Naive B cell (primary cell): ENCODE results near the gene NUDCD3. TPM values are rescaled to one million over a fixed set of nuclear protein-coding genes. Genes with fewer than 3 reads are reported as not detected.

Experiments used
- ATAC-seq, 2 donors: fragments of 150-1000 bp; cut with Tn5 transposase; 2 replicates each; pipeline ENCODE4 v1.10.0; 2021; ENCODE audit warnings: low read depth in 2 of 2, mild to moderate bottlenecking in 2 of 2, moderate library complexity in 2 of 2
- DNase-seq: peaks from one replicate; pipeline ENCODE4 v3.0.0; 2022
- H3K27ac Mint-ChIP-seq, 6 donors: one replicate each; pipeline ENCODE4 v1.8.0; 2020 to 2022; ENCODE audit warnings: mild to moderate bottlenecking in 6 of 6, mixed read lengths in 6 of 6, moderate library complexity in 5 of 6, inconsistent platforms in 2 of 6
- H3K27me3 Mint-ChIP-seq, 3 donors: one replicate each; pipeline ENCODE4 v1.8.0; 2021 to 2022; ENCODE audit warnings: mixed read lengths in 3 of 3, mild to moderate bottlenecking in 1 of 3
- H3K36me3 Mint-ChIP-seq, 2 donors: one replicate each; pipeline ENCODE4 v1.8.0; 2020 to 2022; ENCODE audit warnings: mixed read lengths in 2 of 2, inconsistent platforms in 1 of 2, mild to moderate bottlenecking in 1 of 2
- H3K4me1 Mint-ChIP-seq, 3 donors: one replicate each; pipeline ENCODE4 v1.8.0; 2020 to 2022; ENCODE audit warnings: mixed read lengths in 3 of 3, inconsistent platforms in 1 of 3, mild to moderate bottlenecking in 1 of 3, moderate library complexity in 1 of 3
- H3K4me3 Mint-ChIP-seq, 8 donors: one replicate each; pipeline ENCODE4 v1.8.0; 2020 to 2022; ENCODE audit warnings: mild to moderate bottlenecking in 8 of 8, mixed read lengths in 8 of 8, moderate library complexity in 8 of 8, inconsistent platforms in 2 of 8
- H3K9me3 Mint-ChIP-seq, 7 donors: one replicate each; pipeline ENCODE4 v1.8.0; 2020 to 2022; ENCODE audit warnings: mixed read lengths in 7 of 7, mild to moderate bottlenecking in 5 of 7, inconsistent platforms in 2 of 7, moderate library complexity in 1 of 7
- polyA plus RNA-seq, 6 donors: library from polyadenylated mRNA; unstranded; fragments of 300-500 nt; fragmentation: Illumina TruSeq; gene quantifications; one replicate each; pipeline ENCODE4 v1.2.3, GENCODE V29; 2021; ENCODE audit warnings: low read depth in 6 of 6

The NUDCD3 gene
- polyA plus RNA-seq, 6 donors from 2014 or later = 32.8 to 70.2 (median 64.4) TPM

DNA sequence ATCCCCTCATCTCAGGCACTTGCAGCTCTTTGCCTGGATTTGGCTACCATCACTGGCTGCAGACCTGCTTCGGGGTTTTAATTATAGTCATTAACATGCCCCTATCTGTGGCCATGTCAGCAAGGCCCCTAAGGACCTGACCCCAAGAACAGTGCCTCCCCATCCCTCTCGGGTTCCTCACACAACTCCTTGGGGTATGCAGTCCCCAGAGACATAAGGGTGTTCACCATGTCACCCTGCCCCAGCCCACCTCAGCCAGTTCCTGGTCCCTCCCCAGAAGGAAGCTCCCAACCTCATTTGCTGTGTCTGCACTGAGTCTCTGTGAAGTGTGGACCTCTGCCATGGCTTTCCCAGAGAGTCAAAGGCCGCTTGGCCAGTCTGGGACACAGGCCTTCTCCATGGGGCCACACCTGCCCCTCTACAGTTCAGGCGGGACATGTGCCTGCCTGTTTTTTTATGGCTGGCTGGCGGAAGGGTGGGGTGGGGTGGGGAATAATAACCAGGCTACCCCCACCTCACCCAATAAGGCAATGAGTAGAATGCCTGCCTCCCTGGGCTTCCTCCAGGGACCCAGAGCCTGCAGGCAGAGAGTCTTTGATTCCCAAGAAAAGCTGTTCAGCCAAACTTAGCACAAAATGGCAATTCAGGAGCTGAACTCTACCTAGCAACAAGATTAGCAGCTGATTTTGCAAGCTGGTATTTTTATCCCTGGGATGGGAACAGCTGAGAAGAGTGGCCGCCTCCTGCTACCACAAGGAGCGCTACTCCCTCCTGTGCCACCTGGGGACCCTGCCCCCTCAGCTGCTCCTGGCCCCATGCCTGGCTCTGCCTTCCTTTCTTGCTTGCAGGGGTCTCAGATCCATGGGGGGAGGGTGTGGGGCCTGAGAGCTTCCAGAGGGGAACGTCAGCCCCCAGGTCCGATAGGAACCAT is 141.3 kb downstream of the NUDCD3 start:
- peaks cover 18 to 34% of the 10 kb centered on the region in 2 donors for H3K36me3 Mint-ChIP-seq
- H3K27ac Mint-ChIP-seq = no peak overlapping the region
- H3K9me3 Mint-ChIP-seq = peaks cover 7 to 34% (median 25%) of the 10 kb centered on the region in 7 donors
- DNase-seq (no peak), ATAC-seq (no peak)
- H3K27me3 Mint-ChIP-seq = peaks cover 34 to 70% (median 67%) of the 10 kb centered on the region in 3 donors
- H3K4me3 Mint-ChIP-seq = no peak overlapping the region
- no peaks in the 10 kb centered on the region for H3K4me1 Mint-ChIP-seq

DNA sequence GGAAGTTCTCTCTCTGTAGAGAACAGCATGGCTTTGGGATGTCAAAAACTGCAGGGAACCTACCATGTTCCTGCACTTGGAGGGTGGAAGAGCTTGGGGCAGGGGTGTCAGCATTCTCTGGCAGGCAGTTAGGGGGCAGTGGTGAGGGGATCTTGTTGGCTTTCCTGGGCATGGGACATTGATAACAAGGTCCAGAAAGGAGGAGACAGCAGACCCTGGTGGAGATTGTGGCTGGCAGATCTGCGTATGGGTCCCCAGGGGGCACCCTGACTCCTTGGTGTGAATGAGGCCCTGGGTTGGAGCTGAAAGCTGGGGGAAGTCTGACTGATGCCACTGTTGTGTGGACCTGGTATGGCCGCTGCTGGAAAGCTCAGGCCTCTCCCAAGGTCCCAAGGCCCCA is 142.2 kb downstream of the NUDCD3 start:
- no peak for ATAC-seq
- DNase-seq = no peak
- Mint-ChIP-seq H3K27ac (no peak overlapping the region), H3K4me3 (peak overlapping the region in 1 of 8 donors; percentile 21), H3K4me1 (no peaks in the 10 kb centered on the region), H3K9me3 (peaks cover 7 to 42% (median 20%) of the 10 kb centered on the region in 7 donors), H3K36me3 (peaks cover 18 to 30% of the 10 kb centered on the region in 2 donors), H3K27me3 (peaks cover 29 to 65% (median 61%) of the 10 kb centered on the region in 3 donors)

DNA sequence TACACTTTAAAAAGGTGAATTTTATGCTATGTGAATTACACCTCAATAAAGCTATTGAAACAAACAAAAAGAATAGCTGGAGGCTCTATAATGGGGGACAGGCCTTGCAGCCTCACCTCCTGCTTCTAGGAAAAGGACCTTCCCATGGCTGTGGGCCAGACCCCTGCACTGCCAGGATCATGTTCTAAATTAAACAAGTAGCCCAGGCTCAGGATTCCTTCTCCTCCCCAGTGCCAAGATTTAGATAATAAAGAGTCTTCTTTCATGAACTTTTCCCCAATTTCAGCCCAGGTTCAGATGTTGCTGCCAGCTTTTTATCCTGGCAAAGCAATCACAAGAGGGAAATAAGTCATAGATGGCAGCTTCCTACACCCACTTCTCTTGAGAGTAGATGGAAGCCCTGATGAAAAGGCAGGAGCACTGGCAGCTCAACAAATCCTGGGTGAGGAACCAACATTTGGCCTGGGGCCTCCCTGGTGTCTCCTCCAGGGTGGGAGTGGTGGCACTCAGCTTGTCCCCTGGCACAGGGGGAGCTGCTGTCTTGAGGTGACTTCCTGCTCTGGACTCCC is 142.8 kb downstream of the NUDCD3 start:
- peak overlapping the region in 1 of 6 donors; percentile 5 for H3K27ac Mint-ChIP-seq
- DNase-seq (no peak), ATAC-seq (no peak)
- H3K27me3 Mint-ChIP-seq = peaks cover 29 to 65% (median 61%) of the 10 kb centered on the region in 3 donors
- peaks cover 18 to 30% of the 10 kb centered on the region in 2 donors for H3K36me3 Mint-ChIP-seq
- no peak overlapping the region for H3K4me3 Mint-ChIP-seq
- no peaks in the 10 kb centered on the region for H3K4me1 Mint-ChIP-seq
- H3K9me3 Mint-ChIP-seq = peaks cover 7 to 48% (median 21%) of the 10 kb centered on the region in 7 donors

DNA sequence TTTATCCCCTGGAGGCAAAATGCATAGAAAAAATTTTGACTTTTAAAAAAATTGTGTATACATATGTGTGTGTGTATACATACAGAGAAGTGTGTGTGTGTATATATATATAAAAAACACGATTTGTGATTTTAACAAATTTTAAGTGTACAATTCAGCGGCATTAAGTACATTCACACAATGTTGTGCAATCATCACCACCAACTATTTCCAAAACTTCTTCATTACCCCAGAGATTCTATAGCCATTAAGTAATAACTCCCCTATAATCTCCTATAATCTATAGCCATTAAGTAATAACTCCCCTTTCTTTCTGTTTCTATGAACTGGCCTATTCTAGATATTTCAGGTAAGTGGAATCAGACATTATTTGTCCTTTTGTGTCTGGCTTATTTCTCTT is 144.4 kb downstream of the NUDCD3 start:
- Mint-ChIP-seq H3K27me3 (peaks cover 26 to 58% (median 52%) of the 10 kb centered on the region in 3 donors), H3K9me3 (peaks cover 7 to 36% (median 14%) of the 10 kb centered on the region in 7 donors), H3K4me1 (no peaks in the 10 kb centered on the region), H3K4me3 (no peak overlapping the region), H3K27ac (no peak overlapping the region), H3K36me3 (peaks cover 18 to 23% of the 10 kb centered on the region in 2 donors)
- no peak for ATAC-seq
- no peak for DNase-seq

DNA sequence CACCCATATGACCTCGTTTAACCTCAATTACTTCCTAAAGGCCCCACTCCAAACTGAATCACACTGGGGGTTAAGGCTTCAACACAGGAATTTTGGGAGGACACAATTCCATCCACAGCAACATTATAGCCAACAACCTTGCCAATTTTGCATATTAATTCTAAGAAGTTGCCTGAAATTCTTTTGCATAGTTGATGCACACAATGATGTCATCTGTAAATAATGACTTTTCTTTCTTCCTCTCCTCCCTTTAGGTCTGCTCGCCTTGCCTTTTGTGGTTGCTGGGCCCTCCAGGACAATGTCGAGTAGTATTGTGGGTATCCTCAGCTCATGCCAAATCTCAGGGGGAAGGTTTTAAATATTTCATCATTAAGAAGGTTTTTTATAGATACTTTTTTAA is 149.1 kb downstream of the NUDCD3 start:
- peaks cover 13 to 18% (median 16%) of the 10 kb centered on the region in 3 donors for H3K4me1 Mint-ChIP-seq
- no peak overlapping the region for H3K27ac Mint-ChIP-seq
- peaks cover 11 to 23% (median 21%) of the 10 kb centered on the region in 3 donors for H3K27me3 Mint-ChIP-seq
- ATAC-seq (no peak), DNase-seq (no peak)
- no peak overlapping the region for H3K4me3 Mint-ChIP-seq
- H3K36me3 Mint-ChIP-seq = peaks cover 14 to 25% of the 10 kb centered on the region in 2 donors
- H3K9me3 Mint-ChIP-seq = peaks cover 10 to 44% (median 22%) of the 10 kb centered on the region in 7 donors

DNA sequence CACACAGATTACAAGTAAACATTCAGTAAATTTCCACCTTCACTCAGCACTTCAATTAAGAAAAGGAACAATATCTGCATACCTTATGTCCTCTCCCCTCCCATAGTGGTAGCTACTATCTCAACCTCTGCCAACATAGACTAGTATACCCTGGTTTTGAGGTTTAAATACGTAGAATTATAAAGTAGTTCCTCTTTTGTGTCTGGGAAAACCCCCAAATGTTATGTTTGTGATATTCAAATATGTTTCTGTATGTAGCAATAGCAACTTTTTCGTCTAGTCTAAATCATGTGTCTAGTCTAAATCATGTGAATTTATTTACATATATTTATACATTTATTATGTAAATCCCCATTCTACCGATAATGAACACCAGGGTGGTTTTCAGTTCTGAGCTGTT is 151.9 kb downstream of the NUDCD3 start:
- H3K27ac Mint-ChIP-seq = peak overlapping the region; percentile 70 to 93 (median 89)
- peaks cover 16 to 42% (median 26%) of the 10 kb centered on the region in 7 donors for H3K9me3 Mint-ChIP-seq
- DNase-seq = peak; percentile 76
- peaks cover 0 to 9% (median 4%) of the 10 kb centered on the region in 3 donors for H3K27me3 Mint-ChIP-seq
- H3K36me3 Mint-ChIP-seq = peaks cover 7 to 27% of the 10 kb centered on the region in 2 donors
- H3K4me3 Mint-ChIP-seq = peak overlapping the region in 5 of 8 donors; percentile 2 to 57 (median 46)
- peak; percentile 94 to 95 for ATAC-seq
- H3K4me1 Mint-ChIP-seq = peaks cover 13 to 18% (median 16%) of the 10 kb centered on the region in 3 donors

DNA sequence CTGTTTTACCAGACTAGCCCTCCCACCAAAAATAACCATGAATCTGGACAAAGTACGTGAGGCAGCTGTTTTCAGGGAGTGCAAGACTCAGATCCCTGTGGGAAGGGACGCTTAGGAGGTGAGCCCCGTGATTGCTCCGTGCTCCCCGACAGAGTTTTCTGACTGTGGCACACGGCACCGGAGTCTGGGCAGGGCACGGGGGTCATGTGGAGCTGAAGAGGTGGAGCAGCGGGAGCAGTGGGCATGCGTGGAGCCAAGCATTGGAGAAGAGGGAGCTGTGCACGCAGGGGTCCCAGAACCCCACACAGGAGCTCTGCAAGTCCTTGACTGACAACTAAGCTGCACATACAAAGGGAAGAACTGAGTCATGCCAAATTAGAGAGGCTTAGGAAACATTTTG is 154.0 kb downstream of the NUDCD3 start:
- peak overlapping the region in 2 of 6 donors; percentile 48 to 93 for H3K27ac Mint-ChIP-seq
- peaks cover 16 to 34% (median 26%) of the 10 kb centered on the region in 7 donors for H3K9me3 Mint-ChIP-seq
- H3K4me3 Mint-ChIP-seq = no peak overlapping the region
- H3K36me3 Mint-ChIP-seq = peaks cover 7 to 27% of the 10 kb centered on the region in 2 donors
- no peak for ATAC-seq
- DNase-seq = no peak
- H3K4me1 Mint-ChIP-seq = peaks cover 13 to 18% (median 16%) of the 10 kb centered on the region in 3 donors
- peaks cover 5 to 10% (median 9%) of the 10 kb centered on the region in 3 donors for H3K27me3 Mint-ChIP-seq

DNA sequence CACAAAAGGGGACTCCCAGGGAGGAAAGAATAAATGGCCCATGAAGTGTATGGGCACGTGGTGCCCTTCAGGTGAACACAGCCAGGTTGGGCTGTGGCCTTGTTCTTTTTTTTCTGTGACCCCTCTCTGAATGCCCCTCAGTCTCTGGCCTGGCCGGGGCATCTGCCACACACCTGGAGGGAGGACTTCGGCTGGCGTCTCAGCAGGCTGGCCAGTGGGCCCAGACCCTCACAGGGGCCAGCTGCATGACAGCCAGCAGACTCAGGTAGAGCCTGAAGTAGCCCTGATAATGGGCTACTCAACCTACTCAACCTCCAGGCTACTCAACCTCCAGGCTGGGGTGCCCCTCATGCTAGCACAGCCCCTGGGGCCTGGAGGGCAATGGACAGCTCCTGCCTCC is 155.3 kb downstream of the NUDCD3 start:
- Mint-ChIP-seq H3K36me3 (peaks cover 7 to 27% of the 10 kb centered on the region in 2 donors), H3K27ac (peak overlapping the region in 3 of 6 donors; percentile 37 to 93 (median 70)), H3K27me3 (peaks cover 9 to 18% (median 11%) of the 10 kb centered on the region in 3 donors), H3K4me1 (peaks cover 13 to 18% (median 16%) of the 10 kb centered on the region in 3 donors), H3K4me3 (no peak overlapping the region), H3K9me3 (peaks cover 16 to 34% (median 26%) of the 10 kb centered on the region in 7 donors)
- ATAC-seq (no peak), DNase-seq (no peak)

DNA sequence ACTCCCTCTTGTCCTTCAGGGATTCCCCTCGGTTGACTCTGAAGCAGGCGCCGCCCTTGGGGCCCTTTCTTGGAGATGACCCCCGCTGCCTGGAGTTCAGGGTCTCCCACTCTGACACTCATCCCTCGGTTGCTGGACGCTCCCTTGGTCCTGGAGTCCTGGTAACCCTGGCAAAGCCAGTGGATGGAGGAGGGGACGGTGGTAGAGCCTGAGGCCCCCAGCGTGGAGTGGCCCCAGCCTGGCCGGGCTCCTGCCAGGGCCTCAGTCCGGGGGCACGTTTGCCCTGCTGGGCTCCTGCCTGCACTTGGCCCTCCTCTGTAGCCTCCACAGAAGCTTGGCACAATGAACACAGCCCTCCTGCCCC is 155.7 kb downstream of the NUDCD3 start:
- no peak overlapping the region for H3K4me3 Mint-ChIP-seq
- peaks cover 13 to 18% (median 16%) of the 10 kb centered on the region in 3 donors for H3K4me1 Mint-ChIP-seq
- DNase-seq (no peak), ATAC-seq (no peak)
- peaks cover 16 to 32% (median 26%) of the 10 kb centered on the region in 7 donors for H3K9me3 Mint-ChIP-seq
- peaks cover 7 to 27% of the 10 kb centered on the region in 2 donors for H3K36me3 Mint-ChIP-seq
- peaks cover 9 to 18% (median 11%) of the 10 kb centered on the region in 3 donors for H3K27me3 Mint-ChIP-seq
- H3K27ac Mint-ChIP-seq = no peak overlapping the region

DNA sequence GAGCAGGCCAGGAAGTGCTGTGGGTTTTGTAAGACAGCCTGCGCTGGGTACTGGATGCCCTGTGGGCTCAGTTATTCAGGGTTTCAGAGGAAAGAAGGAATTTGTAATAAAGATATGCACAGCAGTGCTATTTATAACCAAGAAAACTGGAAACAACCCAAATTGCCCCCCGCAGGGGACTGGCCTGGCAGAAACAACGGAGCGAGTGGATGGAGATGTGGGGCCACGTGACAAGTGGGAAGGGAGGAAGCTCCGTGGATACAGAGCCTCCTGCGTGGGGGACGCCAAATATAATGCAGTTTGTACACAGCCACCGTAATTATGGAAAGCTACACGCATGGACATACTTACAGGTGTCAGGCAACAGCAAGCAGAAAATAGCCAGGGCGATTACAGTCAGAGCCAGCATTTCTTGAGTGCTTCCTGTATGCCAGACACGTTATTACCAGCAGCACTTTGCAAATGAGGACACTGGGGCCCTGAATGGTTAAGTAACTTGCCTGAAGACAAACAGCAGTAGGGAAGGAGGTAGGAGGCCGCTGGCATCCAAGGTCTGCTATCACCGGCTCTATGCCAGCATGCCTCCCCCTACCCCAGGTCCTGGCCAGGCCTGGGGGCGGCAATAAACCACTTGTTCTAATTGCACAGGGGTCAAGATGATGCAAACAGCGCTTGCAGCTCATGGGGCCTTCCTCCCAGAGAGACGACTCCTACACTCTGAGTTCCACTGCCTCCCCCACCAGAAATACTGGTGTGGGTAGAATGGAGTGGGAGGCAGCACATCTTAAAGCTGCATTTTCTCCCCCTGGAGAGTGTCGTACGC is 156.3 kb downstream of the NUDCD3 start:
- Mint-ChIP-seq H3K9me3 (peaks cover 16 to 28% (median 24%) of the 10 kb centered on the region in 7 donors), H3K36me3 (peaks cover 7 to 27% of the 10 kb centered on the region in 2 donors)

DNA sequence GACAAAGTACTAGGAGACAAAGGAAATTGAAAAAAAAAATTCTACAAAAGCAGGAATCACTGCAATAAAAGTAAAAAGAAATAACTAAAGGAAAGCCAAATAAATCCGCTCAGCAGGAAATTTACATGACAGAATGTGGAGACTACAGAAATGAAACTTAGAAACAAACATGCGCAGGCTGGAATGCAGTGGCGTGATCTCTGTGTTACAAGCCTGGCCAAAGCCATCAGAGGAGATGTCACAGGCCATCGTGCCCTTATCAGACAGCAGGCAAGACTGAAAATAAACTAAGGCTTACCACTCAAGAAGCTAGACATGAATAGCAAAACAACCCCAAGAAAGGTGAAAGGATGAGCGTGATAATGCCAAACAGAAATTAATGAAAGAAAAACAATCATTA is 158.8 kb downstream of the NUDCD3 start:
- peaks cover 0 to 13% of the 10 kb centered on the region in 2 donors for H3K36me3 Mint-ChIP-seq
- peaks cover 0 to under 1% (median 0%) of the 10 kb centered on the region in 3 donors for H3K4me1 Mint-ChIP-seq
- ATAC-seq (no peak), DNase-seq (no peak)
- peaks cover 19 to 29% (median 21%) of the 10 kb centered on the region in 3 donors for H3K27me3 Mint-ChIP-seq
- peaks cover 8 to 16% (median 10%) of the 10 kb centered on the region in 7 donors for H3K9me3 Mint-ChIP-seq
- H3K4me3 Mint-ChIP-seq = no peak overlapping the region
- H3K27ac Mint-ChIP-seq = peak overlapping the region in 2 of 6 donors; percentile 6 to 13

More for the DNA sequence above, 156.3 kb downstream of the NUDCD3 start:
- Mint-ChIP-seq H3K4me3 (no peak overlapping the region), H3K27me3 (peaks cover 11 to 18% (median 12%) of the 10 kb centered on the region in 3 donors), H3K27ac (no peak overlapping the region), H3K4me1 (peaks cover 9 to 13% (median 11%) of the 10 kb centered on the region in 3 donors)
- ATAC-seq (no peak), DNase-seq (no peak)

DNA sequence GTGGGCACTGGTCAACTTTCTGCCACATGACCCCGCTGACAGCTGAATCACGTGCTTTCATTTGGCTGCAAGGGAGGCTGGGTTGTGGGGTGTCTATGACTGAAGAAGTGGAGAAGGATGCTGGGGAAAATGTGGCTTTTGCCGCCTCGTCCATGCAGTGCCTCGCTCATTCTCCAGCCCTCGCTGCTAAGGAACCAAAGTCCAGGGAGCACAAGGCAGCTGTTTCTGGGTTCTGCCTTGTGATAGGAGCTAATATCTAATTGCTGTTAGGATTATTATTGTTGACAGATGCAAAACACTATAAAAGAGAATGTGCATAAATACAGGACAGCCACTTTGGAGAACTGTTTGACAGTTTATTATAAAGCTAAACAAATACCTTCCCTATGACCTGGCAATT is 160.1 kb downstream of the NUDCD3 start:
- DNase-seq = no peak
- Mint-ChIP-seq H3K36me3 (peaks cover 0 to 8% of the 10 kb centered on the region in 2 donors), H3K4me1 (peaks cover 5 to 8% (median 6%) of the 10 kb centered on the region in 3 donors), H3K4me3 (no peak overlapping the region), H3K27ac (peak overlapping the region in 1 of 6 donors; percentile 44), H3K9me3 (peaks cover 0 to 5% (median 0%) of the 10 kb centered on the region in 7 donors), H3K27me3 (peaks cover 24 to 34% (median 33%) of the 10 kb centered on the region in 3 donors)
- ATAC-seq = no peak
